GM19025 (cell line): Measurements from ENCODE around the gene SPDYE4.

Experiments used
- ATAC-seq: cut with Tn5 transposase; IDR thresholded peaks from one replicate; pipeline ENCODE4 v1.9.1; 2021; ENCODE audit warnings: mild to moderate bottlenecking, low read depth, moderate library complexity; ENCODE audit not compliant: unreplicated experiment

SPDYE4 gene

GRCh38 chr17:8785547-8786413 is 27.4 kb upstream of the SPDYE4 start:
- no peak for ATAC-seq

- ATAC-seq = no peak
Measured at GRCh38 chr17:8782176-8782575, 23.8 kb upstream of the SPDYE4 start.

DNA sequence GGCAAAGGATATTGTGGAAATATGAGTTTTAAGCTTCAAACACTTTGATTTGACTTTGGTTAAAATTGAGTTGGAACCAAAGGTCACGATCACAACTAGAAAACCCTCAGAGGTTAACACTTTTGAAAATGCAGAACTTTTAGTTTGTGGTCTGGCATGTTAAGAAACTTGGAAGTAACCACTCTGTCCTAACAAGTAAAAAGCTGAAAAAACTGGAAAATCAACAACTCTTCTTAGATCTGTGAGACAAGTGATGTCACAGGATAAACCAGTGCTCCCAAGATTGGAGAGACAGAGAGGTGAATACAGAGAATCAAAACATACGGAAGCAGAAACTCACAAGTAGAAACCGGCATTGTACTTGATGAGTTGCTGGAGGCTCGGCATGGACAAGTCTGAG is 23.4 kb upstream of the SPDYE4 start:
- no peak for ATAC-seq

DNA sequence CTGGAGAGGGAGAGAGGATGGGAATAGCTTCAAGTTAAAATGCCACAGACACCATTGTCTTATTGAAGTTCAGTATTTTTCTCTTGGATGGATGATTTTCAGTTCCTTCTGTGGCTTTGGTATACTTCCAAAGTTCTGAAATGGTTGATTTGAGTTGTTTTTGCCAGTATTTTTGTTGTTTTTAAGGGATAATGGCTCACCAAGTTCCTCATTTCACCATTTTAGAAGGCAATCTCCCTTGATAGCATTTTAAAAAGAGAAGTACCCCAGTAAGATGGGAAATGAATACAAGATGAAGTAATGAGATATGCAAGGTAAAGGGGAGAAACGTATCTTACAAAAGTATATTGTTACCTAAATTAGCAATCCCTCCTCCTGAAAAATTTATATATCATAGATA is 18.5 kb upstream of the SPDYE4 start:
- no peak for ATAC-seq

- ATAC-seq = no peak
Measured at GRCh38 chr17:8776248-8776647, 17.9 kb upstream of the SPDYE4 start.

- no peak for ATAC-seq
Measured at GRCh38 chr17:8766731-8767130, 8.4 kb upstream of the SPDYE4 start.

GRCh38 chr17:8762012-8762411 is 3.7 kb upstream of the SPDYE4 start:
- ATAC-seq = no peak

GRCh38 chr17:8757189-8757588 is 1.2 kb downstream of the SPDYE4 start:
- no peak for ATAC-seq

GRCh38 chr17:8755590-8756255 is 2.6 kb downstream of the SPDYE4 start:
- ATAC-seq = no peak

- no peak for ATAC-seq
Measured at GRCh38 chr17:8754890-8755289, 3.5 kb downstream of the SPDYE4 start.

GRCh38 chr17:8753976-8754440 is 4.3 kb downstream of the SPDYE4 start:
- no peak for ATAC-seq

- ATAC-seq = no peak
Measured at GRCh38 chr17:8753136-8753975, 5.0 kb downstream of the SPDYE4 start.

- no peak for ATAC-seq
Measured at GRCh38 chr17:8749616-8750015, 8.7 kb downstream of the SPDYE4 start.

DNA sequence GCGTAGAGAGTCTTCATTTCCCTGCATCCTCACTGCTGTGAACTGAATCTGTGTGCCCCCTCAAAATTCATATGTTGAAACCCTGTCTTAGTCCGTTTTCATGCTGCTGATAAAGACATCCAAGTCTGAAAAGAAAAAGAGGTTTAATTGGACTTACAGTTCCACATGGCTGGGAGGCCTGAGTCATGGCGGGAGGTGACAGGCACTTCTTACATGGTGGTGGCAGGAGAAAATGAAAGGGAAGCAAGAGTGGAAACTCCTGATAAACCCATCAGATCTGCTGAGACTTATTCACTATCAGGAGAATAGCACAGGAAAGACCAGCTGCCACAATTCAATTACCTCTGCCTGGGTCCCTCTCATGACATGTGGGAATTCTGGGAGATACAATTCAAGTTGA is 10.6 kb downstream of the SPDYE4 start:
- no peak for ATAC-seq

GRCh38 chr17:8746501-8747236 is 11.7 kb downstream of the SPDYE4 start:
- no peak for ATAC-seq

GRCh38 chr17:8745586-8746500 is 12.5 kb downstream of the SPDYE4 start:
- peak; percentile 69 for ATAC-seq

- no peak for ATAC-seq
Measured at GRCh38 chr17:8744086-8744785, 14.1 kb downstream of the SPDYE4 start.

DNA sequence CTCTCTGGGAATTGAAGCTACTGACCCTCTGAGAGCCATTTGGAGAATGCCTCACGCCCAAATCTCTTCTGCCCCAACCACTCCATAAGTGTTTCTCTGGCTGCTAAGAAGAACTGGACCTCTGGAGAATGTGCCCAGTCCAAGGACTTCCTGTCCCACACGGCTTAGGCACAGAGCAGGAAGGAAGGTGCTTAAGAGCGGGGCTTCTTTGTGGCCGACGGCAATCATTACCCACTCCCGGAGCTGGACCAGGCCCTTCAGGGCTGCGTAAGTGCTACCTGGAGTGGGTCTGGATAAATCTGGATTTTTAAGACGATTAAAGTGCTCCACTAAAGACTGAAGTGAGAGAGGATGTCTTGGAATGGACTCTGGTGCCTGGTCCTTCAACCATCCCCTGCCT is 15.5 kb downstream of the SPDYE4 start:
- no peak for ATAC-seq

DNA sequence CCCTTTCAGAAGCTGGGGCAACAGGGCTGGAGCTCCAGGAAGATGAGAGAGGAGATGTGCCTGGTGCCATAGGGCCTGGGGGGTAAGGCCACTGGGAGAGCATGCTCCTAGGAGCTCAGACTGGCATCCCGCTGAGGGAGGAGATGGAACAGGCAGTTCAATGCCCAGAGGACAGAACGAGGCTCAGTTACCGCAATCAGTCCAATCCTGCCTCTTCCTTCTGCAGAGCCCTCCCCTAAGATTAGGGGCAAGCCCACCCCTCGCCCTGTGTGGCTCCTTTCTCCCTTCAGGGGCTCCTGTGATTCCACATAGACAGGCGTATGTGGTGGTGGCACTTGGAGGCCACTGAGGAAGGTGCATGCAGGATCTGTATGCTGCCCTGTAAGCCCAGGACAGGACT is 16.1 kb downstream of the SPDYE4 start:
- no peak for ATAC-seq
